CD4-positive, alpha-beta T cell treated with Interleukin-15 for 1 hour (primary cell): Measurements from ENCODE around the gene PTPN18.
"Not testable (repeated sequence)": the region's sequence is repeated elsewhere in the genome, so short reads cannot be mapped to it uniquely, and the experiment has no call there.

ENCODE experiments used
- DNase-seq: peaks from one replicate; pipeline ENCODE4 v3.0.0-alpha.2; 2020

PTPN18 gene, protein sequence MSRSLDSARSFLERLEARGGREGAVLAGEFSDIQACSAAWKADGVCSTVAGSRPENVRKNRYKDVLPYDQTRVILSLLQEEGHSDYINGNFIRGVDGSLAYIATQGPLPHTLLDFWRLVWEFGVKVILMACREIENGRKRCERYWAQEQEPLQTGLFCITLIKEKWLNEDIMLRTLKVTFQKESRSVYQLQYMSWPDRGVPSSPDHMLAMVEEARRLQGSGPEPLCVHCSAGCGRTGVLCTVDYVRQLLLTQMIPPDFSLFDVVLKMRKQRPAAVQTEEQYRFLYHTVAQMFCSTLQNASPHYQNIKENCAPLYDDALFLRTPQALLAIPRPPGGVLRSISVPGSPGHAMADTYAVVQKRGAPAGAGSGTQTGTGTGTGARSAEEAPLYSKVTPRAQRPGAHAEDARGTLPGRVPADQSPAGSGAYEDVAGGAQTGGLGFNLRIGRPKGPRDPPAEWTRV

GRCh38 chr2:130355578-130356431 lies at the start of gene PTPN18:
TSS of gene PTPN18 (plus strand) at chr2:130356056. CDS start at chr2:130356108, 52 bp downstream.
- peak; percentile 72 for DNase-seq

- DNase-seq = no peak
Observed at GRCh38 chr2:130307850-130308249, 48.0 kb upstream of the PTPN18 start.

DNA sequence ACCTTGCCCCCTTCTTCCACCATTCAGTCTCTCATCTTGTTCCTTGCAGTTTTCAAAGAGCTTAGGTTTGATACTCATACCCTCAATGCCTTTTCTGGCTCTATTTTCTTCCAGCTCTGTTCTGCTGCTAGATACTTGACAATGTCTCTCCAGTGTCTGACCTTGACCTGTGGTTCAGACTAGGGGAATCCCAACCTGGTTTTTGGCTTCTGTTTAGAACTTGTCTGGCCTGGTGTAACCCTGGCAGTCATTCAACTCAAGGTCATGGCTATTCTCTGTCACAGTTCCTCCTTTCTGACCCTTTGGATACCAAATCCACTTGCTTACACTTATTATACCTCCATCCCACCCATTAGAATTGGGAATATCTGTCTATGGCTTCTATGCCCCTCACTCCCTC lies 45.0 kb upstream of the PTPN18 start:
- no peak for DNase-seq

DNA sequence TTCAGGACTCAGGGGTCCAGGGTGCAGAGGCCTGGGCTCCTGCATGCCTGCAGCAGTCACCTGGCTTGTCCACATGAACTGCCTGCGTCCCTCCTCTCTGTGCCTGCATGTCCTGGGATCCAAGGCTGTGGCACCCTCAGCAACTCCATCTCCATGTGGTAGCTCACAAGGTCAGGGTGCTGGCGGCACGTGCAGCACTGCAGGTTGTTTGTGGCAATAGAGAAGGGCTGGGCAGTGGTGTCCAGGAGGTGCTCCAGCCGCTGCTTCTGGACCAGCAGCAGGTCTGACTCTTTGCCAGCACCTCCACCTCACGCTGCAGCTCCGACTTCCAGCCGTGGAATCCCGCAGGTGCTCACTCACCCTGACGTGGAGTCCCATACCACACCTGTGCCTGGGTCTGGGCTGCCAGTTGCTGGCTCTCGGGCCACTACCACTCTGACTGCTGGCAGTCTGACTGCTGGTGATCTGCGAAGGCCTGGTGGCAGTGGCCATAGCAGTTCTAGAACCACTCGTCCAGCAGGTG lies 42.0 kb upstream of the PTPN18 start:
- DNase-seq = no peak

- no peak for DNase-seq
Observed at GRCh38 chr2:130314377-130314776, 41.5 kb upstream of the PTPN18 start.

DNA sequence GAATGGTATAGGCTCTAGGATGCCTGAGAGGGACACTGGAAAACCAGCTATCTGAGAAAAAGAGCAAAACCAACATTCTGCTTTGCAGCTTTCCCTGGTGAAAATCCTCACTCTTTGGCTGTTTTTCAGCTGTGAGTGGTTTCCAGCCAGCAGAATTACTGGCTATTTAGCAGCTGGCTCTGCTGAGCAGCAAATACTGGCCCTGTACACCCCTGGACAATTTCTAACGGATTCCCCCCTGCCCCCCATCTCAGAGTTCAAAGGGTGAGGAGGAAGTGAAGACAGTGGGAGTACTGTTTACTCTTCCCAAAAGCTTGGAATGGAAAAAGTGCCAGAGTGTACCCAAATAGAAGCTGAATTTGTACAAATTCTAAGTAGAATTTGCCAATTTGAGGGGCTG lies 39.3 kb upstream of the PTPN18 start:
- DNase-seq = no peak

DNA sequence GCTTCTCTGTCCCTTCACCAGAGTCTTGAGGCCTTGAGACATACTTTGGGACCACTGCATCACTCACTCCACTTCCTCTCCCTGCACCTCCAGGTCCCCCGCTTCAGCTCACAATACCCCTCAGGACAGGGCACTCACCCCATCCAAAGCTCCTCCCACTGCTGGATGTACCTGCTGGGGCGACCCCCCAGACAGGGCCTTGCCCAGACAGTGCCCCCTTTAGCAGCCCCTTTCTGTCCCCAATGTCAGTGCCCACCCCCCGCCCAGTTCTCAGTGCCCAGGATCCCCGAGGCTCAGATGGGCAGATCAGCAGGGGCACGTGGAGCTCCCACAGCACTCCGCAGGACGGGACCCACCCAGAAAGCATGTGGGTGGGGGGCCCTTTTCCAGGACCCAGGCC lies 37.0 kb upstream of the PTPN18 start:
- no peak for DNase-seq

- no peak for DNase-seq
Observed at GRCh38 chr2:130319536-130319935, 36.3 kb upstream of the PTPN18 start.

GRCh38 chr2:130327703-130328527 lies 27.9 kb upstream of the PTPN18 start:
- no peak for DNase-seq

- no peak for DNase-seq
Observed at GRCh38 chr2:130328710-130329109, 27.1 kb upstream of the PTPN18 start.

DNA sequence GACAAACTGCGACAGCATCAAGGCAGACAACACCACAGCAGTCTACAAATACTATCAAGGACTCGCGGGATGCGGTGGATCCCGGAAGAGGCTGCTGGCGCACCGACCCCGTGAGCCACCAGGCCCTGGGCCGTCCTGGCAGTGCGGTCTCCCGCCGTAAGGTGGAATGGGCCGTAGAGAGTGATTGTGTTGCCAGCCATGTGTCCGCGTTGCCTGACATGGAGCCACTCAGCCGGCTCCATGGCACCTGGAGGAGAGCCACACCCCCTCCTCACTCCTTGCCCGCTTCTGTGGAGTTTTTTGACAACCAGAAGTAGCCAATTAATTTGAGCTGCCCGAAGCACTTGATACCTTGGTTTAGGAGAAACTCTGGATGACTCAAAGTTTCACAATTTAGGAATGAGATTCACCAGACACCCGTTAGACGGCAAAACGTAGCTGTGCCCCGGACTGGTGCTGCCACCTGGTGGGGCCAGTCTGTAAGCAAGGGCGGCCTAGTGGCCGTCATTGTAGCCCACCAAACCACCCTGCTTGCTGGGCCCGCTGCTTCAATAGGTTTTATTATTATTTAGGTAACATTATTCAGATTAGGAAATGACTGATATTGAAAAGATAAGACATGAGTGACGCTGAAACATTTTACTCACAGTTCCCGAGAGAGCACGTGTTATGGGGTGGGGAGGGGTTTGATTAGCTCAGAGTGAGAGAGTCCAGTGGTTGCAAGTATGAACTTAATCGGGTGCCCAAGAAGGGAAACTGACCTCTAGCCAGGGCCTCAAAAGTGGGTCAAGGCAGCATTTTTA lies 23.4 kb upstream of the PTPN18 start:
- DNase-seq = peak; percentile 60

DNA sequence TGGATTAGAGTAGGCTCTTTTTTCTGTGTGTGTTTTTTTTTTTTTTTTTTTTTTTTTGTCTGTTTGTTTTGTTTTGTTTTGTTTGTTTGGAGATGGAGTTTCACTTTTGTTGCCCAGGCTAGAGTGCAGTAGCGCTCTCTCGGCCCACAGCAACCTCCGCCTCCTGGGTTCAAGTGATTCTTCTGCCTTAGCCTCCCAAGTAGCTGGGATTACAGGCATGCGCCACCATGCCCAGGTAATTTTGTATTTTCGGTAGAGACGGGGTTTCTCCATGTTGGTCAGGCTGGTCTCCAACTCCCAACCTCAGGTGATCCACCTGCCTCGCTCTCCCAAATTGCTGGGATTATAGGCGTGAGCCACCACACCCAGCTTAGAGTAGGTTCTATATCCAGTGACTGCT lies 22.6 kb upstream of the PTPN18 start:
- DNase-seq = not testable (repeated sequence)

DNA sequence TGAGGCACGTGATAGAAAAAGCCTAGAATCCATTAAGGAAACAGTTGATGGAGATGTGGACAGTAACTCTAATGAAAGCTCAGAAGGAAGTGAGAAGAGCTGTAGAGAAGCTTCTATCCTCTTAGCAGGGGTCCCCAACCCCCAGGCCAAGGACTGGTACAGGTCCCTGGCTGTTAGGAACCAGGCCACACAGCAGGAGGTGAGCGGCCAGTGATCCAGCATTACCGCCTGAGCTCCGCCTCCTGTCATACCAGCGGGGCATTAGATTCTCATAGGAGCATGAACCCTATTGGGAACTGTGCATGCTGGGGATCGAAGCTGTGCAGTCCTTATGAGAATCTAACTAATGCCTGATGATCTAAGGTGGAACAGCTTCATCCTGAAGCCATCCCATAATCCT lies 21.8 kb upstream of the PTPN18 start:
- DNase-seq = no peak

GRCh38 chr2:130335226-130335625 lies 20.6 kb upstream of the PTPN18 start:
- no peak for DNase-seq

- DNase-seq = no peak
Observed at GRCh38 chr2:130336150-130336876, 19.5 kb upstream of the PTPN18 start.

DNA sequence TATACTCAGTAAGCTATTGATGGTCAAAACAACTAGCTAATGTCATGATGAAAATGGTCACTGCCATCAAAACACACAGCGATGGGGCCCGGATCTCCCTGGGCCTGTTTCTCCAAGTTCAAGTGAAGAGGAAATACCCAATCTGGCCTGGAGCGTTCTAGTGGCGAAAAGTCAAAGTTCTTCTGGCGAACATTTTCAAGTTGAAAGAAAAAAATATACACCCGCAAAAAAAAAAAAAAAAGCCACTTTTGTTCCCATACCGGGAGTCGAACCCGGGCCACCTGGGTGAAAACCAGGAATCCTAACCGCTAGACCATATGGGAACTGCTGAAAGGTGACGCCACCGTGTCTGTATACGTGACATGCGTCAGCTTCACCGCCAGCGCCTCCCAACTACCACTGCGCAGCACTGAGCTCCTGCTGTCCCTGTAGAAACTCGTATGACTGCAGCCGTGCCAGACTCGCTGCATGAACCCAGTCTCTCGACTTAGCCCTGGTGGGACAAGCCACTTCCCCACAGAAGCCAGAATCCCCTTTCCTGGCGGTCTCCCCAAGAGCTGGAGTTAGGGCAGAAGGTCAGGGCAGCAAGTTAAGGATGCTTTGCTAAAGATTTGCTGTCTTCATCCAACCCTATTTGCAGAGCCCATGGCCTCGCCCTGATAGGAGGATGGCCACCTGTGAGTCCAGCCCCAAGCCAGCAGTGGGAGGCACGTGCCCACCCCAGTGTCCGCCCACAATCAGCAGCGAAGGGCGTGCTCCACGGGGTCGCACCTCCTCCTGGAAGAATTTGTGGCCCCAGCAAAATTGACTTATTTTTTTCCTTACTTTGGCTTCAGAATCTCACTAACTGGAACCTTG lies 18.8 kb upstream of the PTPN18 start:
- peak; percentile 49 for DNase-seq

GRCh38 chr2:130337735-130338325 lies 18.0 kb upstream of the PTPN18 start:
- DNase-seq = no peak

GRCh38 chr2:130338793-130339345 lies 17.0 kb upstream of the PTPN18 start:
- DNase-seq = no peak
